Transverse colon (tissue), 3 donors: Measurements from ENCODE around the gene BHLHE40.

Experiments
- CTCF ChIP-seq, 5 experiments: fragments of 200-600 bp in 3 of 5; fragments of 450-650 bp in 2 of 5; sonication (generic) in 3 of 5; IDR thresholded peaks; 1 replicate in 2 of 5; 2 replicates in 3 of 5; pipeline ENCODE4 v1.5.1; 2016 to 2017; ENCODE audit warnings: antibody characterized with exemption in 5 of 5, inconsistent platforms in 3 of 5, mild to moderate bottlenecking in 2 of 5, moderate library complexity in 1 of 5
- POLR2A ChIP-seq: fragments of 450-650 bp; IDR thresholded peaks from one replicate; pipeline ENCODE4 v1.6.1; 2016; ENCODE audit warnings: antibody characterized with exemption, mild to moderate bottlenecking, moderate library complexity

GRCh38 chr3:4996771-4997291, 17.6 kb downstream of the BHLHE40 start:
- TF ChIP-seq CTCF (IDR thresholded peaks at IDR 0.05) (no peak), POLR2A (no peak)
